NCI-H2196 (cell line): Measurements from ENCODE around the gene GIMAP5.

ENCODE experiments used
- DNase-seq: peaks from one replicate; lab custom pipeline; 2025; ENCODE audit not compliant: unreplicated experiment; lab: John Stamatoyannopoulos, UW

GIMAP5 gene

GRCh38 chr7:150737265-150738055, at the start of gene GIMAP5:
TSS of gene GIMAP5 (plus strand) at chr7:150737418. CDS start at chr7:150740885, 3,467 bp downstream.
- DNase-seq = no peak

GRCh38 chr7:150688630-150689029, 48.6 kb upstream of the GIMAP5 start:
- DNase-seq = no peak

DNA sequence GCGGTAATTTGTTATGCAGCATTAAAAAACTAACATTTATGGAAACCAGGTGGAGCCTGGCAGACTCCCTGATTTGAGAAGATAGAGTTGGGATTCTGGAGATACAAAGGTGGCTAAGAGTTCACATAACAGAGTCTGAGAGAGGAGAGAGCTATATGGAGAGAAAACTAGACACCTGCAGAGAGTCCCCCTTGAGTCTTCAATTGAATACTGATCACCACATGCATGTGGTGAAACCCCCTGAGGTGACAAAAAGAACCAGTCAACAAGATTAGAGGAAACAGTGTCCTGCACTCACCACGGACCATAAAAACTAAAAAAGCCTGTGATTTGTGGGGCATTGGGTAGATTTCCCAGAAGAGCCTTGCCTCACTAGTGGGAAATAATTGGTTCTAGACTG, 41.6 kb upstream of the GIMAP5 start:
- no peak for DNase-seq

DNA sequence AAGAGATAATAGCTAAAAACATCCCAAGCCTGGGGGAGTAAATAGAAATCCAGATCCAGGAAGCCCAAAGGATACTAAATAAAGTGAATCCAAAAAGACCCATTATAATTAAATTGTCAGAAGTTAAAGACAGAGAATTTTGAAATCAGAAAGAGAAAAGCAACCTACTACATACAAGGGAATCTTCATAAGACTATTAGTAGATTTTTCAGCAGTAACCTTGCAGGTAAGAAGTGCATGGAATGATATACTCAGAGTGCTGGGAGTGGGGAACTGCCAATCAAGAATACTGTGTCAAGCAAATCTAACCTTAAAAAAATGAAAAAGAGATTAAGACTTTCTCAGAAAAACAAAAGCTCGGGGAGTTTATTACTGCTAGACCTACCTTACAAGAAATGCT, 34.0 kb upstream of the GIMAP5 start:
- no peak for DNase-seq

DNA sequence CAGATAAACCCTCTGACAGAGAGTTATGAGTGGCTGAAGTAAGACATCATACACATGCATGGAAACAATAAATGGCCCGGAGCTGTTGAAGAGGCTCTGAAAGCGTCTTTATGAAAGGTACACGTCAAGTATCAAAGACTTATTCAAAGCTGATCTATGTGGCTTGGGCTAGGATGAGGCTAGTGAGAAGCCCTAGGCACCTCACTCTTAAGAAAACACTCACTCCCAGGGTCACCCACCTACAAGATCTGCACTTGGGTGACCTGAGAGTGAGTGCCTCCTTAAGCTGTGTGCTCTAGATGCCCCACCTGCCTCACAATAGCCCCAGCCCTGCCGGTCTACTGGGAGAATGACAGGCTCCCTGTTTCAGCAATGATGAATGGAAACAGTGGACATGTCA, 21.9 kb upstream of the GIMAP5 start:
- no peak for DNase-seq

DNA sequence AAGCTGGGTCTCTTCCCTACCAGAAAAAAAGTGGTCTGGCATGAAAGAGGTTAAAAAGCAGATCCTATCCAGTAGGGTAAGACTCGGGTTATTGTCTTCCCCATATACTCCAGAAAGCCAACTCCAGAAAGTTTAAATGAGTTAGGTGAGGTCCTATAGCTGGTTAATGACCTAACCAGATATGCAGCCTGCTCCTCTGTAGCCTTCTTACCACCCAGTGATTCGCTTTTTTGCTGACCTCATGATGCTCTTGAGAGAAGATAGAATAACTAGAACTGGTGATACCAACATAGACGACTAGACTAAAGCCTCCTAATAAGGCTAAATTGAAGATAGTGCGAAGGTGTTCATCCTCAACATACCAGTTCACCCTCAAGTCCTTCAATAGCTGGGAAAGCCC, 21.5 kb upstream of the GIMAP5 start:
- DNase-seq = no peak

DNA sequence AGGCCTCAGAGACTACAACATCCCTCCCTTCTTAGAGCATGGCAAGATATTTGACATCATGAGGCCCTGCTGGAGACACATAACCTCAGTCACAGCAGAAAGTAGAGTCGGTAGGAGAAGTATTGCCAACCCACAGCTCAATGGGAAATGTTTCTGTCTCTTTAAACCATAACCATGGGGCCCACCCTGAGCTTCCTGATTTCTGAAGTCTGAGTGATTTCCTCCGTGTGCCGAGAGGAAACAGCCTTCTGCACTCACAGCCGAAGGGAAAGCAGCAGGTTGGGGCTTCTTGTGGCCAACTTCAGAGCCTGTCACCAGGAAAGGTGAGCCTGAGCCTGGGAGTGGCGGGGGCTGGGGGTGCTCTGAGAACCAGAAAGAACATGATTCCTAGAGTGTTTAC, 20.9 kb upstream of the GIMAP5 start, which contains the start of gene GIMAP1:
Gene GIMAP1, plus strand, starts transcription at position 246 of the 400 bp plus-strand sequence. CDS start 2,435 bp downstream, outside the sequence.
- DNase-seq = no peak

DNA sequence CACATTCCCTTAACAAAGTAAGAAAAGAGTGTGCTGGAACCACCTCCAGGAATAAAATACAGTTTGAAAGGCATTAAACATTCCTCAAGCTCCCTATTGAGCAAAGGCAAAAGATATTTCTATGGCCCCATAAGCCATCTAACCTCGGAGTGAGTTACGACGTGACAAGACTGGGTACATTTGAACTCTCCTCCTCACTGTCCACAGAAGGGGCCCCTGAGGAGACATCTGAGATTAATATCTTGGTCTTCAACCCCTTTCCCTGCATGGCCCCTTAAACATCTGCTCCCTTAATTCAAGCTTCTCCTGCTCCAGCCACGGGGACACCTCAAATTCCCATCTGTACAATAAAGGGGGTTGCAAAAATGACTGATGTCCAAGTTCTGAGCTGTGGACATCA, 20.3 kb upstream of the GIMAP5 start:
- no peak for DNase-seq

GRCh38 chr7:150717814-150718420, 19.3 kb upstream of the GIMAP5 start:
- no peak for DNase-seq

DNA sequence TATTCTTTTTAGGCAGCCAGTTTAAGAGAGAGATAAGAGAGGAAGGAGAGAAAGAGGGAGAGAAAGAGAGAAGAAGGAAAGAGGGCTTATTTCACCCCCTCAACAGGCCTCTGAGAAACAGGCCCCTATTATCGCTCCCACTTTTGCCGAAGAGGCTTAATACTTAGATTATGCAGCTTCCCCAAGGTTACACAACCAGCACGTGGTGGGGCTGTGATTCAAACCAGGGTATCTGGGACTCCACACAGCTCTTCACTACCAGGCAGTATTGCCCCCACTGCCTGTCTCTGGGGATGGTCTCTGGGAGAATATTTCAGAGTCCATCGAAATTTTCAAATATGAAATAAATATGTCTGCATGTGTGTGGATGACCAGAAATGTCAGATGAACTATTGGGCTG, 17.8 kb upstream of the GIMAP5 start:
- no peak for DNase-seq

DNA sequence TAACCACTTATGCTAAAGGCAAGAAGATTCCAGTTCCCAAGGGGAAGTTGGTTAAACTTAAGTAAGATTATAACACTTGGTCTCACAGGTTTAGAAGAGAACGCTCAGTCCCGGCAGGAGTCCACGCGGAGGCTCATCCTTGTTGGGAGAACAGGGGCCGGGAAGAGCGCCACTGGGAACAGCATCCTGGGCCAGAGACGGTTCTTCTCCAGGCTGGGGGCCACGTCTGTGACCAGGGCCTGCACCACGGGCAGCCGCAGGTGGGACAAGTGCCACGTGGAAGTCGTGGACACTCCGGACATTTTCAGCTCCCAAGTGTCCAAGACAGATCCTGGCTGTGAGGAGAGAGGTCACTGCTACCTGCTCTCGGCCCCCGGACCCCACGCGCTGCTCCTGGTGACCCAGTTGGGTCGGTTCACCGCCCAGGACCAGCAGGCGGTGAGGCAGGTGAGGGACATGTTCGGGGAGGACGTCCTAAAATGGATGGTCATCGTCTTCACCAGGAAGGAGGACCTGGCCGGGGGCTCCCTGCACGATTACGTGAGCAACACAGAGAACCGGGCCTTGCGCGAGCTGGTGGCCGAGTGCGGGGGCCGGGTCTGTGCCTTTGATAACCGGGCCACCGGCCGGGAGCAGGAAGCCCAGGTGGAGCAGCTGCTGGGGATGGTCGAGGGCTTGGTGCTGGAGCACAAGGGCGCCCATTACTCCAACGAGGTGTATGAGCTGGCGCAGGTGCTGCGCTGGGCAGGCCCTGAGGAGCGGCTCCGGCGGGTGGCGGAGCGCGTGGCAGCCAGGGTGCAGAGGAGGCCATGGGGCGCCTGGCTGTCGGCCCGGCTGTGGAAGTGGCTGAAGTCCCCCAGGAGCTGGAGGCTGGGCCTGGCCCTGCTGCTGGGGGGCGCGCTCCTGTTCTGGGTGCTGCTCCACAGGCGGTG, 17.0 kb upstream of the GIMAP5 start:
- DNase-seq = no peak

GRCh38 chr7:150721970-150722373, 15.2 kb upstream of the GIMAP5 start:
- no peak for DNase-seq

GRCh38 chr7:150722431-150722931, 14.7 kb upstream of the GIMAP5 start:
- DNase-seq = no peak

DNA sequence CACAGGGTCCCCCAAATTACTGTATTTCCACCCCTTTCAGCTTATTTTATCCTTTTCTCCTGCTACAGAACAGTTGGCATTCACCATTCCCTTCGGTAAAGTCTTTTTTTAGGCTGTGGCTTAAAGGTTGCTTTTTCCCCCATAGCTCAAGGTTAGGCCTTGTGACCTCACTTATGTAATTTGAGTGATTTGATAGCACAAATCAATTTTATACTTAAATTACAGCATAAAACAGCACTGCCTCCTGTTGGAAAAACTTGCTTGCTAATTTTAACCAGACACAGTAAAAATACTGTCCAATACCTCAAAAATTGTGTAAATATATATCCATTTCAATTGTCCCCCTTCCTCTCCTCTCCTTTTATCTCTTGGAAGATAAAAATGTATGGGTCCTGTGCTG, 13.8 kb upstream of the GIMAP5 start:
- DNase-seq = no peak

- no peak for DNase-seq
These were observed 9.8 kb upstream of the GIMAP5 start for GRCh38 chr7:150727381-150727780.

GRCh38 chr7:150728011-150728410, 9.2 kb upstream of the GIMAP5 start:
- DNase-seq = no peak

DNA sequence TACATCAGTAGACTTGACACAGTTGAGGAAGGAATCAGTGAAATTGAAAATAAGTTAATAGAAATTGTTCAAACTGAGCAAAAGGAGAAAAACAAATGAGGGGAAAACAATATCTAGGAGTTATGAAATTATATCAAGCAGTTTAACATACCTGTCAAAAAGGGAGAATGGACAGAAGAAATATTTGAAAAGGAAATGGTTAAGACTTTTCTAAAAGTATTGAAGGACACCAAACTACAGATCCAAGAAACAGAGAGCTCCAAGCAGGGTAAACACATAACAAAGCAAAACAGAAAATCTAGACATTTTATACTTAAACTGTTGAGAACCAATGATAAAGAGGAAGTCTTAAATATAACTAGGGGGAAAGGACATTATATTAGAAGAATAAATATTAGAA, 8.6 kb upstream of the GIMAP5 start:
- no peak for DNase-seq

DNA sequence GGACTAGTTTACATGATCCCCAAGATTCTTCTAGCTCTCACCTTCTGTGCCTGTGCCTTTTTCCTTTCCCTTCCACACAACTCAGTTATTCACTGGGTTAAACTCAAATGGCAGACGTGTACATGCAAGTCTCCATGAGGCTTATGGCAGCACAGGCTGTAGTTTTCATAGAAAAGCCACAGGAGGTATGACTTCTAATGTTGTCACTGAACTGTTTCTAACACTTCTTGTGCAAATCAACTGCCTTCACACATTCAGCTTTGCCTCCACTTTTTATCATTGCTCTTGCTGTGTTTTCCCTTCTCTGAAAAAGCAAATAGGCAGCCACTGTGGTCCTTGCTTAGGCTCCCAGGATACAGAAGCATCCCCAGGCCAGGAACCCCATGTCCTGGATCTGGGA, 5.3 kb upstream of the GIMAP5 start:
- DNase-seq = no peak

GRCh38 chr7:150732786-150733481, 4.3 kb upstream of the GIMAP5 start:
- DNase-seq = no peak

DNA sequence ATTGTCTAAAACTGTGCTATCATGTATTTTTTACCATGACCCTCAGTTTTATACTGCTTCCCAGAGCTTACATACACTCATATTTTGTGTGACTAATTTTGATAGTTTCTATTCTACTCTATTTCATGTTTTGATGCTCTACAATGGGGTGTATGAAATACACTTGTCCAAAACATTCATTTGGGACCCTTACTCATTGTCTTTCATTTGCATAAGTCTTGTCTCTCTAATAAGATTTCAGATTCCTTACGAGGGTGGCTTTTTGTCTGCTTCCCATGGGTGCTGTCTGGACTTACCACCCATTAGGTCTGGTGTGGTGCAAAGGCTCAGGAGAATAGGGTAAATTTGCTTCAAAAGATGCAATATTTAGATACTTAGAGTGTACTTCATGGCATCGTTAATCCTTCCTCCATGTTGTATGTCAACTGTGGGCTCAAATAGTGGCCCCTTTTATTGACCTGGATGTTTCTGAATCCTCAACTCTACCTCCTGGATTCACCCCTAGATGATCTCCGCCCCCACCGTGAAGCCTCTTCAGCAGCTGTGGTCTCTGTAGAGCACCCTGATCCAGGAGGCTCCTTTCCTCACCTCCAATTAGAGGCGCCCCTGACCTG, 3.6 kb upstream of the GIMAP5 start:
- DNase-seq = no peak
